ENCODE data around the gene PARP1. TPM values are rescaled to one million over a fixed set of nuclear protein-coding genes. Genes with fewer than 3 reads are reported as not detected.
A peak's percentile ranks its signal among the peaks of the same experiment; 100 is the strongest.

The PARP1 gene
- total RNA-seq (2014; rRNA removed; shearing (Covaris generic); ENCODE audit: low replicate concordance): 298 and 586 TPM in 2 replicates

DNA sequence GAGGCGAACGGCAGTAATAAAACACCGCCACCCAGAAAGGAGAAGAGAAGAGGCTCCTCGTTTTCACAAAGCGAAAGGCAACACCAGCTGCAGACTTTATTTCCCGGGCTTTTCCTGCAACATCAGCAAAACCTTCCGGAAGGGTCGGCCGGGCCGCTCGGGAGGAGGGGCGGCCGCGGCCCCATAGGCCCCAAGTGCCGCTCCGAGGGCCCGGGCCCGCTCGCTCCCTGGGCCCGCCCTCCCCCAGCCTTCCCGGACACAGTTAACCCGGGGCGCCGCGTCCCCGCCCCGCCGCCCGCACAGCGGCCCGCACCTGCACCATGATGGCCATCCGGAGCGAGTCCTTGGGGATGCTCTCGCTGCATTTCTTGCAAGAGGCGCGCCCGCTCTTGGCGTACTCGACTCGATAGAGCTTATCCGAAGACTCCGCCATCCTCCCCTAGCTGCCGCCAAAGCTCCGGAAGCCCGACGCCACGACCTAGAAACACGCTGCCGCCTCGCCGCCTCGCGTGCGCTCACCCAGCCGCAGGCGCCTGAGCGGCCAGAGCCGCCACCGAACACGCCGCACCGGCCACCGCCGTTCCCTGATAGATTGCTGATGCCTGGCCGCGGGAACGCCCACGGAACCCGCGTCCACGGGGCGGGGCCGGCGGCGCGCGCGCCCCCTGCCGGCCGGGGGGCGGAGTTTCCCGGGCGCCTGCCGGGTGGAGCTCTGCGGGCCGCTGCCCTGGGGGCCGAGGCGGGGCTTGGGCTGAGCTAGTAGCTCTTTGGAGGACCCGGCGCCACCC is at the start of gene PARP1:
TSS of gene PARP1 (minus strand) at position 597 of the 788 bp plus-strand sequence. CDS start at position 433, 164 bp downstream.
- peak within 1 kb of the TSS; percentile 96 for H3K27ac ChIP-seq (ENCODE audit: low read length)
- H2AFZ ChIP-seq (ENCODE audit: low read length): 0 out of 2 replicates have a peak within 1 kb of the TSS, but pooled peaks have one; percentile 30
- peaks cover 55% of the 10 kb centered on the region for H3K4me1 ChIP-seq (ENCODE audit: low read length)
- H3K4me2 ChIP-seq (ENCODE audit: low read depth, low read length, poor library complexity, severe bottlenecking): peak within 1 kb of the TSS; percentile 89
- peak; percentile 96 for DNase-seq
- peaks cover 44% of the 10 kb centered on the region for H4K20me1 ChIP-seq (ENCODE audit: insufficient read depth, low read depth, low read length)
- peak within 1 kb of the TSS; percentile 78 for H3K9ac ChIP-seq (ENCODE audit: low read length)
- peaks cover 51% of the 10 kb centered on the region for H3K79me2 ChIP-seq (ENCODE audit: low read length)
- no peaks in the 10 kb centered on the region for H3K27me3 ChIP-seq (ENCODE audit: low read length)
- H3K9me3 ChIP-seq (ENCODE audit: low read length): no peaks in the 10 kb centered on the region
- peak within 1 kb of the TSS; percentile 83 for H3K4me3 ChIP-seq (ENCODE audit: low read length)
- peaks cover 24% of the 10 kb centered on the region for H3K36me3 ChIP-seq (ENCODE audit: insufficient read depth, low read length)
- no peaks in the 10 kb centered on the region for H3K9me2 ChIP-seq (replicated peaks; ENCODE audit: insufficient read depth, low read length)

DNA sequence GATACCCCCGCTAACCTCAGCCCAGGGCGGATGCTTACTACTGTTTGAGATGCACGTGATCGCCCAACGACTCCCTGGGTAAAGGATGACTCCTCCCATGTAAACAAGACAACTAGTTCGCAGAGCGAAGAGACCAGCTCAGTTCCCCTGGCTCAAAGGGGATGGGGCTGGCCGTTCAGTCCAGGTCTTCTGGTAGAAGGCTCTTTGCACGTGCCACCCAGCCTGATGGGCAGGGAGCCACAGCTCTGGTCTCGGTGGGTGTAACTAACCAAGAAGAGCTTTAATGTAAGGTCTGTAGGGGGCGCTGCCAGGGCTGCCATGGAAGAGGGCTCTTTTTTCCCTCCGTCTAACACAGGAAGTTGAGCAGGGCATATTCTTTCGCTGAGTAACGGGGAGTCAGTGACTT is 49.4 kb upstream of the PARP1 start:
- Histone ChIP-seq H3K9me3 (ENCODE audit: low read length) (no peaks in the 10 kb centered on the region), H3K4me1 (ENCODE audit: low read length) (peaks cover 53% of the 10 kb centered on the region), H3K27ac (ENCODE audit: low read length) (peak overlapping the region; percentile 59; the same call in 1 of the 2 replicates), H3K36me3 (ENCODE audit: insufficient read depth, low read length) (no peaks in the 10 kb centered on the region; the same call in 1 of the 2 replicates), H3K4me2 (ENCODE audit: low read depth, low read length, poor library complexity, severe bottlenecking) (peak overlapping the region; percentile 32), H3K79me2 (ENCODE audit: low read length) (no peaks in the 10 kb centered on the region), H2AFZ (ENCODE audit: low read length) (peak overlapping the region; percentile 29; the same call in 1 of the 2 replicates), H3K9ac (ENCODE audit: low read length) (peak overlapping the region; percentile 51), H4K20me1 (ENCODE audit: insufficient read depth, low read depth, low read length) (no peaks in the 10 kb centered on the region), H3K27me3 (ENCODE audit: low read length) (no peaks in the 10 kb centered on the region), H3K4me3 (ENCODE audit: low read length) (no peak overlapping the region), H3K9me2 (replicated peaks; ENCODE audit: insufficient read depth, low read length) (no peaks in the 10 kb centered on the region)
- peak; percentile 89 for DNase-seq

DNA sequence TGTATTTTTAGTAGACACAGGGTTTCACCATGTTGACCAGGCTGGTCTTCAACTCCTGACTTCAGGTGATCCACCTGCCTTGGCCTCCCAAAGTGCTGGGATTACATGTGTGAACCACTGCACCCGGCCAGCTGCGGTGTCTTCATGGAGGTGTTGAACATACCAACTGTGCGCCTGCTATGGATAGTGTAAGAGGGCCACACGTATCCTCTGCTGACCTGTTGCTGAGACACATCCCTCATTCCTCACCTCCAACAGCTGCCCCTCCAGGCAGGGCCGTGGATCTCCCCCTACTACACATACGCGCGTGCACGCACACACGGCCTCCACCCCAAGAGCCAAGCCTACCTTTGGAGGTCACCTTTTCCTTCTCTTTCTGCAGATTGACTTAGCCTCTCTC is 48.0 kb upstream of the PARP1 start:
- H3K4me1 ChIP-seq (ENCODE audit: low read length): peaks cover 68% of the 10 kb centered on the region
- no peak overlapping the region for H3K4me3 ChIP-seq (ENCODE audit: low read length)
- DNase-seq: no peak
- peak overlapping the region; percentile 59 for H3K27ac ChIP-seq (ENCODE audit: low read length)
- no peaks in the 10 kb centered on the region for H3K9me3 ChIP-seq (ENCODE audit: low read length)
- no peak overlapping the region for H2AFZ ChIP-seq (ENCODE audit: low read length)
- no peaks in the 10 kb centered on the region for H4K20me1 ChIP-seq (ENCODE audit: insufficient read depth, low read depth, low read length)
- H3K27me3 ChIP-seq (ENCODE audit: low read length): no peaks in the 10 kb centered on the region
- no peaks in the 10 kb centered on the region for H3K79me2 ChIP-seq (ENCODE audit: low read length)
- peak overlapping the region; percentile 46 for H3K9ac ChIP-seq (ENCODE audit: low read length)
- H3K9me2 ChIP-seq (replicated peaks; ENCODE audit: insufficient read depth, low read length): no peaks in the 10 kb centered on the region
- H3K4me2 ChIP-seq (ENCODE audit: low read depth, low read length, poor library complexity, severe bottlenecking): peak overlapping the region; percentile 32
- H3K36me3 ChIP-seq (ENCODE audit: insufficient read depth, low read length): no peaks in the 10 kb centered on the region; the same call in 1 of the 2 replicates

DNA sequence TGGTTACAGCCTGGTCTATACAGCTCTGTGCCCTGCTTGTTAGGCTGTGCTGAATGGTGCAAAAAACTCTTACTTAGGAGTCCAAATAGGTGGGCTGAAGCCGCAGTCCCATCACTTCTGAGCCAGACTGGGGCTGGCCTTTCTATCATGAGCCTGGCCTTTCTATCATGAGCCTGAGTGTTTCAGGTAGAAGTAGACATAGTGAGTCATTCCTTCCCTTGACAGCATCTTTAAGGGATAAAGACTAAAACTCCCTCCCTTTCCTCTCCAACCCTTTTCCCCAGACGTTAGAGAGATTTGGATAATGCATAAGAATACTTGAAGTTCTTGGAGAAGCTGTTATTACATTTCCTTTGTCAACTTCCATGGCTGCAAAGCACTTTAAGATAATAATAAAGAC is 46.5 kb upstream of the PARP1 start:
- Histone ChIP-seq H3K4me2 (ENCODE audit: low read depth, low read length, poor library complexity, severe bottlenecking) (peak overlapping the region; percentile 84), H3K9me2 (replicated peaks; ENCODE audit: insufficient read depth, low read length) (no peaks in the 10 kb centered on the region), H3K9me3 (ENCODE audit: low read length) (no peaks in the 10 kb centered on the region), H3K79me2 (ENCODE audit: low read length) (no peaks in the 10 kb centered on the region), H2AFZ (ENCODE audit: low read length) (peak overlapping the region; percentile 4; the same call in 1 of the 2 replicates), H3K9ac (ENCODE audit: low read length) (peak overlapping the region; percentile 84), H3K4me1 (ENCODE audit: low read length) (peaks cover 78% of the 10 kb centered on the region), H3K36me3 (ENCODE audit: insufficient read depth, low read length) (no peaks in the 10 kb centered on the region; the same call in 1 of the 2 replicates), H3K27me3 (ENCODE audit: low read length) (no peaks in the 10 kb centered on the region), H4K20me1 (ENCODE audit: insufficient read depth, low read depth, low read length) (no peaks in the 10 kb centered on the region), H3K4me3 (ENCODE audit: low read length) (peak overlapping the region; percentile 59), H3K27ac (ENCODE audit: low read length) (peak overlapping the region; percentile 99)
- DNase-seq: no peak

DNA sequence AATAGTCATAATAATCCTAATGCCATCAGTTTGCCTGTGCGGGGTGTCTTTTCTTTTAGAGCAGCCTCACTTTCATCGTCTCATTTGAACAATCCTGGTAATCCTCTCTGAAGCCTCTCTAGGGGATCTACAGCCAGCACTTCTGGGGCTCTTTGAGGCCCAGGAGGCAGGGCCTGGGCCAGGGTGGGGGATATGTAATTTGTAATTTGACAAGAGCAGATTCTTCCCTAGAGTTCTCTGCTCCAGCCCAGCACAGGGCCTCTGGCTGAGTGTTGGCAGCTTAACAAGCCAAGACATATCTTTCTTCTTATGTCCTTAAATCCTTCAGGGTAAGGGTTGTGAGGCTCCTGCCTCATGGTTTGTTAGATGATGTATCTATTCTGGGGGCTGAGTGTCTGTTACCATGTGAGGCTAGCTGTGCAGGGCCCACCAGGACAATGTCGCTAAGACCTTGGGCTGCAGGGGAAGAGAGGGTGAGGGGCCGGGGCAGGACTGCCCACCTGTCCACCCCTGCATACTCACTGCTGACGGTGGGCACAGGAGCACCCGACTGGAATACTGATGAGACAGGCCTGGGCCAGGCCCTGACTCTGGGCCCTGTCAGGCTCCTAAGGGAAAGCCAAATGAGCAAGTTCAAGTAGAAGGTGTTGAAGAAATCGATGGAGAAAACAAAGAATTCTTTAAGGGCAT is 45.3 kb upstream of the PARP1 start:
- H3K4me3 ChIP-seq (ENCODE audit: low read length): peak overlapping the region; percentile 59
- H3K4me1 ChIP-seq (ENCODE audit: low read length): peaks cover 81% of the 10 kb centered on the region
- H3K9me2 ChIP-seq (replicated peaks; ENCODE audit: insufficient read depth, low read length): no peaks in the 10 kb centered on the region
- H3K4me2 ChIP-seq (ENCODE audit: low read depth, low read length, poor library complexity, severe bottlenecking): peak overlapping the region; percentile 84
- no peaks in the 10 kb centered on the region for H4K20me1 ChIP-seq (ENCODE audit: insufficient read depth, low read depth, low read length)
- no peak overlapping the region for H2AFZ ChIP-seq (ENCODE audit: low read length)
- DNase-seq: peak; percentile 95
- peak overlapping the region; percentile 99 for H3K27ac ChIP-seq (ENCODE audit: low read length)
- H3K9ac ChIP-seq (ENCODE audit: low read length): peak overlapping the region; percentile 84
- no peaks in the 10 kb centered on the region for H3K27me3 ChIP-seq (ENCODE audit: low read length)
- H3K36me3 ChIP-seq (ENCODE audit: insufficient read depth, low read length): no peaks in the 10 kb centered on the region
- H3K79me2 ChIP-seq (ENCODE audit: low read length): no peaks in the 10 kb centered on the region
- H3K9me3 ChIP-seq (ENCODE audit: low read length): no peaks in the 10 kb centered on the region

DNA sequence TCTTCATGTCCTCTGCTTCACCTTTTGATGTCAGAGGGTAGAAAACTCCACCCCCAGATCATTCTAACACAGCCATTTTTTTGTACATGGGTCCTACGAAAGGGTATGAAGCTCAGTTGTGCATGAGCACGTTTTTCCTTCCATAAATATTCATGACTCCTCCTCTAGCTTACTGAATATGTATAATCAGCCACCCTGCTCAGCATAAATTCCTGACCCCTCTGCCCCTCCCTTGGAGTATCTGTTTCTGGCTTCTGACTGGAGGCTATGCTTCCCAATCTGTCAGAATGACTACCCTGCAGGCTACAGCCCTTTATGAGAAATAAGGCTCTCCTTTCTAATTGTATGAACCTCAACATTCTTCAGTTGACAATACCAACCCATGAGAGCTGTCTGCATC is 42.8 kb upstream of the PARP1 start:
- Histone ChIP-seq H3K9me2 (replicated peaks; ENCODE audit: insufficient read depth, low read length) (no peaks in the 10 kb centered on the region), H3K9me3 (ENCODE audit: low read length) (no peaks in the 10 kb centered on the region), H3K4me3 (ENCODE audit: low read length) (peak overlapping the region; percentile 25), H3K4me2 (ENCODE audit: low read depth, low read length, poor library complexity, severe bottlenecking) (peak overlapping the region; percentile 84), H3K27ac (ENCODE audit: low read length) (peak overlapping the region; percentile 99), H4K20me1 (ENCODE audit: insufficient read depth, low read depth, low read length) (no peaks in the 10 kb centered on the region), H3K36me3 (ENCODE audit: insufficient read depth, low read length) (no peaks in the 10 kb centered on the region), H3K79me2 (ENCODE audit: low read length) (no peaks in the 10 kb centered on the region), H3K9ac (ENCODE audit: low read length) (peak overlapping the region; percentile 74), H2AFZ (ENCODE audit: low read length) (no peak overlapping the region), H3K27me3 (ENCODE audit: low read length) (no peaks in the 10 kb centered on the region), H3K4me1 (ENCODE audit: low read length) (peaks cover 71% of the 10 kb centered on the region)
- no peak for DNase-seq

DNA sequence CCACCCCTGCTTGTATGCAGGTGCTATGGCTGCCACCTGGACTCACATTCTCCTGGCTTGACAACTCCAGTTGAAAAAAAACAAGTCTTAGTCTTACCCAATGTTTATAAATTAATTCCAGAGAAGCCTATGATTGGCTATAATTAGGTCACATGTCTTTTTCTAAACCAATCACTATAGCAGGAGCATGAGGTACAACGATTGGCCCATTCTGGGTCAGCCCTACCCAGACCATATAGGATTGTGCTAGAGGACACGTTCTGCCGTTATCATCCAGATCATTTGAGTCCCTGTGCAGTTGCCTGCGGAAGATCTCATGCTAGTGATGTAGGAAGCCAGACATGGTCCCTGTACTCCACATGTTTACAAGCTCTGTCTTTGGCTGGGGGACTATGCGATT is 41.9 kb upstream of the PARP1 start:
- Histone ChIP-seq H3K4me1 (ENCODE audit: low read length) (peaks cover 73% of the 10 kb centered on the region), H3K9ac (ENCODE audit: low read length) (no peak overlapping the region), H3K27me3 (ENCODE audit: low read length) (no peaks in the 10 kb centered on the region), H3K79me2 (ENCODE audit: low read length) (no peaks in the 10 kb centered on the region), H3K36me3 (ENCODE audit: insufficient read depth, low read length) (no peaks in the 10 kb centered on the region), H2AFZ (ENCODE audit: low read length) (no peak overlapping the region), H3K9me3 (ENCODE audit: low read length) (no peaks in the 10 kb centered on the region), H3K27ac (ENCODE audit: low read length) (peak overlapping the region; percentile 99; the same call in 1 of the 2 replicates), H3K9me2 (replicated peaks; ENCODE audit: insufficient read depth, low read length) (no peaks in the 10 kb centered on the region), H3K4me3 (ENCODE audit: low read length) (no peak overlapping the region), H3K4me2 (ENCODE audit: low read depth, low read length, poor library complexity, severe bottlenecking) (no peak overlapping the region), H4K20me1 (ENCODE audit: insufficient read depth, low read depth, low read length) (no peaks in the 10 kb centered on the region)
- no peak for DNase-seq
